HCT116 (cell line): ENCODE results near the gene SPTLC1. TPM values are rescaled to one million over a fixed set of nuclear protein-coding genes. Genes with fewer than 3 reads are reported as not detected.

Experiments used
- ATAC-seq: fragments of 200-7000 bp; cut with Tn5 transposase; 2 replicates; pipeline ENCODE4 v1.9.1; 2020; ENCODE audit warnings: mild to moderate bottlenecking, moderate library complexity
- BruUV-seq: library from RNA; stranded (reverse); fragments of 400-500 nt; replicated peaks from 2 replicates; lab custom pipeline; 2021; lab: Mats Ljungman, UMichigan
- CTCF ChIA-PET: fragments of 300-600 bp; sonication (Branson Sonifier 250); formaldehyde crosslinking; loops from one replicate; lab custom pipeline; 2021; ENCODE audit warnings: antibody characterized with exemption; lab: Charles Lee
- POLR2A ChIA-PET: fragments of 300-600, 350-600 bp; sonication (Branson Sonifier 250); formaldehyde crosslinking; loops from one replicate; lab custom pipeline; 2021; ENCODE audit warnings: antibody characterized with exemption; lab: Charles Lee
- RAD21 ChIA-PET, 2 experiments: fragments of 300-600 bp; sonication (Branson Sonifier 250); formaldehyde crosslinking; loops; one replicate each; lab custom pipeline; 2023; ENCODE audit warnings: low total read pairs in 2 of 2; ENCODE audit not compliant: uncharacterized antibody in 2 of 2, unreplicated experiment in 2 of 2, low non-redundant PET in 1 of 2; lab: Charles Lee
- DNase-seq: peaks from one replicate; pipeline ENCODE4 v3.0.0-alpha.2; 2010; ENCODE audit warnings: low read depth, low spot score
- H2AFZ ChIP-seq: fragments of 200-600 bp; shearing (Covaris generic), sonication (generic); 2 replicates; pipeline ENCODE4 v1.6.1; 2017; ENCODE audit warnings: low read depth, mixed run types, mixed read lengths, antibody characterized with exemption, low read length; ENCODE audit not compliant: poor library complexity, severe bottlenecking
- H3K27ac ChIP-seq: 2 replicates; pipeline ENCODE4 v1.5.1; 2012; ENCODE audit warnings: low read depth, low read length
- H3K27me3 ChIP-seq: fragments of 200-600 bp; sonication (generic); 2 replicates; pipeline ENCODE4 v1.6.1; 2016; ENCODE audit warnings: mixed run types, low read length, mixed read lengths; ENCODE audit not compliant: insufficient read depth
- H3K36me3 ChIP-seq, 2 experiments: fragments of 200-500 bp in 1 of 2; fragments of 200-600 bp in 1 of 2; sonication (Bioruptor generic) in 1 of 2; sonication (generic) in 1 of 2; 2 replicates each; pipeline versions ENCODE4 v1.5.1 to v1.6.1; 2014 to 2016; ENCODE audit warnings: low read length in 2 of 2, inconsistent platforms in 1 of 2, mixed read lengths in 1 of 2, mixed run types in 1 of 2; ENCODE audit not compliant: insufficient read depth in 2 of 2, control insufficient read depth in 1 of 2
- H3K4me1 ChIP-seq, 2 experiments: fragments of 200-600 bp in 1 of 2; sonication (generic) in 1 of 2; 2 replicates each; pipeline versions ENCODE4 v1.5.1 to v1.6.1; 2012 to 2017; ENCODE audit warnings: low read length in 2 of 2, inconsistent platforms in 1 of 2, mild to moderate bottlenecking in 1 of 2, mixed read lengths in 1 of 2, mixed run types in 1 of 2, moderate library complexity in 1 of 2; ENCODE audit not compliant: insufficient read depth in 2 of 2, control insufficient read depth in 1 of 2
- H3K4me2 ChIP-seq: fragments of 200-600 bp; sonication (generic); 2 replicates; pipeline ENCODE4 v1.6.1; 2017; ENCODE audit warnings: mixed run types, low read length, mixed read lengths
- H3K4me3 ChIP-seq, 2 experiments: fragments of 200-600 bp in 1 of 2; sonication (generic) in 1 of 2; replicated peaks in 1 of 2; 2 replicates each; pipeline ENCODE4 v1.5.1; 2011 to 2016; ENCODE audit warnings: low read length in 2 of 2, control low read depth in 1 of 2, low read depth in 1 of 2, mild to moderate bottlenecking in 1 of 2, mixed read lengths in 1 of 2, mixed run types in 1 of 2
- H3K79me2 ChIP-seq: fragments of 200-600 bp; sonication (generic); 2 replicates; pipeline ENCODE4 v1.6.1; 2017; ENCODE audit warnings: mild to moderate bottlenecking, mixed run types, low read length, moderate library complexity, mixed read lengths; ENCODE audit not compliant: insufficient read depth
- H3K9ac ChIP-seq: fragments of 200-600 bp; sonication (generic); 2 replicates; pipeline ENCODE4 v1.6.1; 2016; ENCODE audit warnings: low read length, mixed read lengths
- H3K9me2 ChIP-seq: fragments of 200-600 bp; sonication (generic), shearing (Covaris generic); 2 replicates; pipeline ENCODE4 v1.6.1; 2017; ENCODE audit warnings: mixed run types, mild to moderate bottlenecking, moderate library complexity; ENCODE audit not compliant: insufficient read depth
- H3K9me3 ChIP-seq, 2 experiments: fragments of 200-500 bp in 1 of 2; fragments of 200-600 bp in 1 of 2; sonication (Bioruptor generic) in 1 of 2; sonication (generic) in 1 of 2; 2 replicates each; pipeline ENCODE4 v1.6.1; 2014 to 2017; ENCODE audit warnings: low read length in 2 of 2, mixed read lengths in 2 of 2, inconsistent platforms in 1 of 2, low read depth in 1 of 2, mild to moderate bottlenecking in 1 of 2, mixed run types in 1 of 2, moderate library complexity in 1 of 2; ENCODE audit not compliant: control insufficient read depth in 1 of 2, insufficient read depth in 1 of 2
- H4K20me1 ChIP-seq: fragments of 200-600 bp; sonication (generic), shearing (Covaris generic); 2 replicates; pipeline ENCODE4 v1.6.1; 2017; ENCODE audit warnings: mixed run types, mild to moderate bottlenecking, moderate library complexity; ENCODE audit not compliant: insufficient read depth
- CBX3 ChIP-seq: IDR thresholded peaks from 2 replicates; pipeline ENCODE4 v1.6.1; 2012; ENCODE audit warnings: low read depth
- CEBPB ChIP-seq: IDR thresholded peaks from 2 replicates; pipeline ENCODE4 v1.6.1; 2012; ENCODE audit warnings: low read depth
- EGR1 ChIP-seq: IDR thresholded peaks from 2 replicates; pipeline ENCODE4 v1.6.1; 2012; ENCODE audit warnings: low read depth
- ELF1 ChIP-seq: IDR thresholded peaks from 2 replicates; pipeline ENCODE4 v1.6.1; 2012; ENCODE audit warnings: low read depth, borderline replicate concordance
- EZH2 ChIP-seq: fragments of 200-600 bp; sonication (generic); IDR thresholded peaks from 2 replicates; pipeline ENCODE4 v1.6.1; 2017; ENCODE audit warnings: antibody characterized with exemption, mixed run types
- FOSL1 ChIP-seq: IDR thresholded peaks from 2 replicates; pipeline ENCODE4 v1.6.1; 2012; ENCODE audit warnings: low read depth
- JUND ChIP-seq: IDR thresholded peaks from 2 replicates; pipeline ENCODE4 v1.6.1; 2012
- MAX ChIP-seq: IDR thresholded peaks from 2 replicates; pipeline ENCODE4 v1.6.1; 2012
- POLR2AphosphoS5 ChIP-seq: IDR thresholded peaks from 2 replicates; pipeline ENCODE4 v1.6.1; 2011; ENCODE audit warnings: mild to moderate bottlenecking, low read depth, low read length, moderate library complexity
- RAD21 ChIP-seq: IDR thresholded peaks from 2 replicates; pipeline ENCODE4 v1.6.1; 2012; ENCODE audit warnings: low read depth, mild to moderate bottlenecking
- REST ChIP-seq: IDR thresholded peaks from 2 replicates; pipeline ENCODE4 v1.6.1; 2012; ENCODE audit warnings: low read depth
- SP1 ChIP-seq: IDR thresholded peaks from 2 replicates; pipeline ENCODE4 v1.6.1; 2012; ENCODE audit warnings: low read depth
- SRF ChIP-seq: IDR thresholded peaks from 2 replicates; pipeline ENCODE4 v1.6.1; 2012; ENCODE audit warnings: low read depth
- TCF7L2 ChIP-seq: IDR thresholded peaks from 2 replicates; pipeline ENCODE4 v1.7.0; 2011; ENCODE audit warnings: borderline replicate concordance, inconsistent platforms; ENCODE audit not compliant: insufficient read depth, insufficient read length; ENCODE audit errors: extremely low read depth
- YY1 ChIP-seq: IDR thresholded peaks from 2 replicates; pipeline ENCODE4 v1.6.1; 2011; ENCODE audit warnings: low read length, low read depth, moderate library complexity, mild to moderate bottlenecking; ENCODE audit not compliant: insufficient replicate concordance; ENCODE audit errors: extremely low read depth
- ZFX ChIP-seq: fragments of 450-650 bp; IDR thresholded peaks from 2 replicates; pipeline ENCODE4 v1.6.1; 2017
- ZNF274 ChIP-seq: fragments of 200-500 bp; sonication (Bioruptor generic); IDR thresholded peaks from 2 replicates; pipeline ENCODE4 v1.6.1; 2014; ENCODE audit warnings: mild to moderate bottlenecking, low read depth, low read length, inconsistent platforms
- intact Hi-C: fragments of 100-400 bp; cut with micrococcal nuclease; formaldehyde crosslinking; loops from 2 replicates; pipeline ENCODE4 v1.10.0; 2022
- total RNA-seq: library from RNA; stranded (reverse); gene quantifications from one replicate; pipeline ENCODE4 v1.2.1, GENCODE V29; 2021; ENCODE audit not compliant: unreplicated experiment
- TF ChIP-seq, protein P1 (sequence below), 3 experiments: fragments of 200-600 bp in 1 of 3; sonication (generic) in 1 of 3; IDR thresholded peaks in 2 of 3; conservative IDR thresholded peaks in 1 of 3; 2 replicates each; pipeline ENCODE4 v1.5.1; 2012 to 2017; ENCODE audit warnings: low read depth in 2 of 3, low read length in 2 of 3, antibody characterized with exemption in 1 of 3, borderline replicate concordance in 1 of 3, control low read depth in 1 of 3, mild to moderate bottlenecking in 1 of 3, mixed read lengths in 1 of 3, mixed run types in 1 of 3, moderate library complexity in 1 of 3; ENCODE audit not compliant: insufficient read depth in 1 of 3
- TF ChIP-seq, protein P2 (sequence below): IDR thresholded peaks from 2 replicates; pipeline ENCODE4 v1.6.1; 2012

The SPTLC1 gene
- total RNA-seq, 1 experiment from 2014 or later = 81.7 TPM

DNA sequence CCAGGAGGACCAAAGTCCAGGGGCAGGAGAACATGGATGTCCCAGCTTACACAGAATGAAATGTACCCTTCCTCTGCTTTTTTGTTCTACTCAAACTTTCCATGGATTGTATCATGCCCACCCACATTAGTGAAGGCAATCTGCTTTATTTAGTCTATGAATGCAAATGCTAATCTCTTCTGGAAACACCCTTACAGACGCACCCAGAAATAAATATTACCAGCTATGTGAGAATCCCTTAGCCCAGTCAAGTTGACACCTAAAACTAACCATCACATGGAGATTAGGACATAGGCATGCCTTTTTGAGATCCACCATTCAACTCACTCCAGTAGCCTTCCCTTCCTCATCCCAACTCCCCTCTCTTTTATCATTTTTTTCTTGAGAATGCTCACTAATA, 6.1 kb upstream of the SPTLC1 start:
- Histone ChIP-seq H3K9ac (no peak overlapping the region), H3K4me1 (no peaks in the 10 kb centered on the region), H3K9me2 (no peaks in the 10 kb centered on the region), H4K20me1 (no peaks in the 10 kb centered on the region), H2AFZ (no peak overlapping the region), H3K27me3 (no peaks in the 10 kb centered on the region), H3K27ac (no peak overlapping the region), H3K79me2 (no peaks in the 10 kb centered on the region), H3K4me3 (no peak overlapping the region), H3K4me2 (no peak overlapping the region), H3K36me3 (no peaks in the 10 kb centered on the region), H3K9me3 (no peaks in the 10 kb centered on the region)
- RAD21 ChIA-PET = no interaction called here
- no peak for TF ChIP-seq RAD21
- TF ChIP-seq, protein P1, sequence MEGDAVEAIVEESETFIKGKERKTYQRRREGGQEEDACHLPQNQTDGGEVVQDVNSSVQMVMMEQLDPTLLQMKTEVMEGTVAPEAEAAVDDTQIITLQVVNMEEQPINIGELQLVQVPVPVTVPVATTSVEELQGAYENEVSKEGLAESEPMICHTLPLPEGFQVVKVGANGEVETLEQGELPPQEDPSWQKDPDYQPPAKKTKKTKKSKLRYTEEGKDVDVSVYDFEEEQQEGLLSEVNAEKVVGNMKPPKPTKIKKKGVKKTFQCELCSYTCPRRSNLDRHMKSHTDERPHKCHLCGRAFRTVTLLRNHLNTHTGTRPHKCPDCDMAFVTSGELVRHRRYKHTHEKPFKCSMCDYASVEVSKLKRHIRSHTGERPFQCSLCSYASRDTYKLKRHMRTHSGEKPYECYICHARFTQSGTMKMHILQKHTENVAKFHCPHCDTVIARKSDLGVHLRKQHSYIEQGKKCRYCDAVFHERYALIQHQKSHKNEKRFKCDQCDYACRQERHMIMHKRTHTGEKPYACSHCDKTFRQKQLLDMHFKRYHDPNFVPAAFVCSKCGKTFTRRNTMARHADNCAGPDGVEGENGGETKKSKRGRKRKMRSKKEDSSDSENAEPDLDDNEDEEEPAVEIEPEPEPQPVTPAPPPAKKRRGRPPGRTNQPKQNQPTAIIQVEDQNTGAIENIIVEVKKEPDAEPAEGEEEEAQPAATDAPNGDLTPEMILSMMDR (IDR thresholded peaks at IDR 0.05 in 2 of 3, conservative IDR thresholded peaks at IDR 0.05 in 1 of 3; ENCODE audit: borderline replicate concordance in 1 of 3, insufficient read depth in 1 of 3, low read depth in 2 of 3, low read length in 2 of 3) = no peak
- TF ChIP-seq FOSL1 = no peak
- no peak for TF ChIP-seq EZH2
- TF ChIP-seq MAX = no peak
- no peak for TF ChIP-seq ZFX
- TF ChIP-seq ELF1 = no peak
- no peak for TF ChIP-seq EGR1
- no peak for TF ChIP-seq ZNF274
- no peak for TF ChIP-seq POLR2AphosphoS5
- TF ChIP-seq REST = no peak
- TF ChIP-seq JUND = no peak
- no peak for TF ChIP-seq CBX3
- TF ChIP-seq TCF7L2 = no peak
- no peak for TF ChIP-seq YY1
- TF ChIP-seq, protein P2, sequence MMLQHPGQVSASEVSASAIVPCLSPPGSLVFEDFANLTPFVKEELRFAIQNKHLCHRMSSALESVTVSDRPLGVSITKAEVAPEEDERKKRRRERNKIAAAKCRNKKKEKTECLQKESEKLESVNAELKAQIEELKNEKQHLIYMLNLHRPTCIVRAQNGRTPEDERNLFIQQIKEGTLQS = no peak
- no peak for TF ChIP-seq SRF
- TF ChIP-seq SP1 = no peak
- TF ChIP-seq CEBPB = no peak
- POLR2A ChIA-PET = no interaction called here
- CTCF ChIA-PET = no interaction called here
- DNase-seq (no peak), ATAC-seq (no peak)
- intact Hi-C loops = no loop called here
- BruUV-seq = no TSS peak
